SK-N-SH treated with all-trans-retinoic acid at 6 μM for 48 hours (cell line): ENCODE measurements around the gene NAA38.

Experiments
- ATAC-seq: fragments of 200-7000 bp; cut with Tn5 transposase; 3 replicates; pipeline ENCODE4 v1.9.1; 2020; ENCODE audit warnings: mild to moderate bottlenecking, moderate library complexity
- ARNTL ChIP-seq: fragments of 450-650 bp; formaldehyde crosslinking; IDR thresholded peaks from 2 replicates; pipeline ENCODE4 v1.5.0; 2020; ENCODE audit warnings: low read depth, mild to moderate bottlenecking, moderate library complexity, borderline replicate concordance
- BACH2 ChIP-seq: fragments of 250-450 bp; sonication (Bioruptor Pico); IDR thresholded peaks from 2 replicates; pipeline ENCODE4 v1.9.0; 2021; ENCODE audit warnings: mild to moderate bottlenecking, borderline replicate concordance
- CSDC2 ChIP-seq: fragments of 250-450 bp; sonication (Bioruptor Pico); IDR thresholded peaks from 2 replicates; pipeline ENCODE4 v1.5.0; 2020; ENCODE audit warnings: mild to moderate bottlenecking, moderate library complexity
- ESRRG ChIP-seq: fragments of 250-450 bp; sonication (Bioruptor Pico); IDR thresholded peaks from 2 replicates; pipeline ENCODE4 v1.6.1; 2021; ENCODE audit warnings: mild to moderate bottlenecking
- GLIS3 ChIP-seq: fragments of 250-450 bp; sonication (Bioruptor Pico); IDR thresholded peaks from 2 replicates; pipeline ENCODE4 v1.5.0; 2020; ENCODE audit warnings: mild to moderate bottlenecking, moderate library complexity
- ISL1 ChIP-seq: fragments of 250-450 bp; sonication (Bioruptor Pico); IDR thresholded peaks from 2 replicates; pipeline ENCODE4 v2.1.2; 2022; ENCODE audit warnings: mild to moderate bottlenecking, moderate library complexity
- OSR1 ChIP-seq: fragments of 250-450 bp; sonication (Bioruptor Pico); IDR thresholded peaks from 2 replicates; pipeline ENCODE4 v1.8.0; 2022; ENCODE audit warnings: moderate library complexity, mild to moderate bottlenecking, inconsistent platforms
- PPARA ChIP-seq: fragments of 250-450 bp; sonication (Bioruptor Pico); IDR thresholded peaks from 2 replicates; pipeline ENCODE4 v1.5.0; 2020; ENCODE audit warnings: mild to moderate bottlenecking, borderline replicate concordance
- RARB ChIP-seq: fragments of 250-450 bp; sonication (Bioruptor Pico); IDR thresholded peaks from 2 replicates; pipeline ENCODE4 v1.8.0; 2021; ENCODE audit warnings: mild to moderate bottlenecking, moderate library complexity
- SNAI2 ChIP-seq: fragments of 250-450 bp; sonication (Bioruptor Pico); IDR thresholded peaks from 2 replicates; pipeline ENCODE4 v1.5.0; 2020; ENCODE audit warnings: mild to moderate bottlenecking, moderate library complexity
- TCF4 ChIP-seq: fragments of 250-450 bp; sonication (Bioruptor Pico); IDR thresholded peaks from 2 replicates; pipeline ENCODE4 v1.8.0; 2021; ENCODE audit warnings: mild to moderate bottlenecking, moderate library complexity, borderline replicate concordance
- TOX ChIP-seq: fragments of 250-450 bp; sonication (Bioruptor Pico); IDR thresholded peaks from 2 replicates; pipeline ENCODE4 v1.8.0; 2021; ENCODE audit warnings: mild to moderate bottlenecking, moderate library complexity, borderline replicate concordance
- ZC3H10 ChIP-seq: fragments of 250-450 bp; sonication (Bioruptor Pico); IDR thresholded peaks from 2 replicates; pipeline ENCODE4 v1.5.1; 2021; ENCODE audit warnings: mild to moderate bottlenecking, moderate library complexity
- ZFP30 ChIP-seq: fragments of 450-650 bp; formaldehyde crosslinking; IDR thresholded peaks from 2 replicates; pipeline ENCODE4 v1.5.0; 2022; ENCODE audit warnings: mild to moderate bottlenecking, moderate library complexity
- ZNF565 ChIP-seq: fragments of 450-650 bp; formaldehyde crosslinking; conservative IDR thresholded peaks from 2 replicates; pipeline ENCODE4 v1.5.0; 2020; ENCODE audit warnings: low read depth, mild to moderate bottlenecking, moderate library complexity
- ZNF8 ChIP-seq: fragments of 450-650 bp; formaldehyde crosslinking; IDR thresholded peaks from 2 replicates; pipeline ENCODE4 v1.5.0; 2020; ENCODE audit warnings: mild to moderate bottlenecking, moderate library complexity
- TF ChIP-seq, protein P1 (sequence below): fragments of 250-450 bp; sonication (Bioruptor Pico); IDR thresholded peaks from 2 replicates; pipeline ENCODE4 v1.5.1; 2021; ENCODE audit warnings: mild to moderate bottlenecking, moderate library complexity
- TF ChIP-seq, protein P2 (sequence below): fragments of 250-450 bp; sonication (Bioruptor Pico); IDR thresholded peaks from 2 replicates; pipeline ENCODE4 v1.5.0; 2020; ENCODE audit warnings: mild to moderate bottlenecking, moderate library complexity
- TF ChIP-seq, protein P3 (sequence below): fragments of 250-450 bp; sonication (Bioruptor Pico); IDR thresholded peaks from 2 replicates; pipeline ENCODE4 v1.5.1; 2020; ENCODE audit warnings: low read depth, mild to moderate bottlenecking, moderate library complexity
- TF ChIP-seq, protein P4 (sequence below): fragments of 250-450 bp; sonication (Bioruptor Pico); IDR thresholded peaks from 2 replicates; pipeline ENCODE4 v1.8.0; 2020; ENCODE audit warnings: mild to moderate bottlenecking, moderate library complexity, borderline replicate concordance
- TF ChIP-seq, protein P5 (sequence below): fragments of 250-450 bp; sonication (Bioruptor Pico); IDR thresholded peaks from 2 replicates; pipeline ENCODE4 v1.8.0; 2021; ENCODE audit warnings: low read depth, mild to moderate bottlenecking, moderate library complexity, borderline replicate concordance

Gene NAA38

DNA sequence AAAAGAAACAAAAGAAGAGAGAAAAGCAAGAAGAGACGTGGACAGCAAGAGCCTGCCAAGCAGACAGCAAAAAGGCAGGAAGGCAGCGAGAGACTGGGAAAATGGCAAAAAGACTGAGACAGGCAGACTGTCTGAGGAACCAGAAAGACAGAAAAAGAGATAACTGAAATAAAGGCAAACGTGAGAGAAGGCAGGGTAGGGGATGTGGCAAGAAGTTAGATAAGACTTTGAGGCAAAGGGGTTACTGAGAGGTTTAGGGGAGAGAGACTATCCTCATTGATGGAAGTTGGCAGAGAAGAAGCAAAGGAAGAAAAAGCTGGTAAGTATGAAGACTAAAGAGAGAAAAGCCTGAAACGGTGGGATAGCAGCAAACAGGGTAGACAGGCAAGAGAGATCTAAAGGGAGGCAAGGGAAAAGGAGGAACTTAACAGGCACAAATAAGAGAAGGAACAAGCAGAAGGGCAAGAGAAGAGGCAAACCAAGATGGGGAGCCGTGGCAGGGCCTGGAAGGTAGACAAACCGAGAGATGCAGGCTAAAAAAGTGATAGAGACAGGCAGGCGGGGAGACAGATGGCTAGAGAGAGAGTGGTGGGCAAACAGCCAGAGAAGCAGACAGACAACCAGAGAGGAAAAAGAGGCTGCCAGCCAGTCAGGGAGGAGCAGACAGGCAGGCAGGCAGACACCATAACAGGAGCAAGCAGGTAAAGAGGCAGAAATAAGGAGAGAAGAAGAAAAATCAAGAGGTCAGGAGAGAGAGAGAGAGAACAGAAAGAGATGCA lies 24.1 kb upstream of the NAA38 start:
- no peak for TF ChIP-seq TOX (CRISPR knock-in tag)
- TF ChIP-seq BACH2 (CRISPR knock-in tag), result no peak
- TF ChIP-seq ZNF8 (CRISPR knock-in tag), result no peak
- TF ChIP-seq, protein P1, sequence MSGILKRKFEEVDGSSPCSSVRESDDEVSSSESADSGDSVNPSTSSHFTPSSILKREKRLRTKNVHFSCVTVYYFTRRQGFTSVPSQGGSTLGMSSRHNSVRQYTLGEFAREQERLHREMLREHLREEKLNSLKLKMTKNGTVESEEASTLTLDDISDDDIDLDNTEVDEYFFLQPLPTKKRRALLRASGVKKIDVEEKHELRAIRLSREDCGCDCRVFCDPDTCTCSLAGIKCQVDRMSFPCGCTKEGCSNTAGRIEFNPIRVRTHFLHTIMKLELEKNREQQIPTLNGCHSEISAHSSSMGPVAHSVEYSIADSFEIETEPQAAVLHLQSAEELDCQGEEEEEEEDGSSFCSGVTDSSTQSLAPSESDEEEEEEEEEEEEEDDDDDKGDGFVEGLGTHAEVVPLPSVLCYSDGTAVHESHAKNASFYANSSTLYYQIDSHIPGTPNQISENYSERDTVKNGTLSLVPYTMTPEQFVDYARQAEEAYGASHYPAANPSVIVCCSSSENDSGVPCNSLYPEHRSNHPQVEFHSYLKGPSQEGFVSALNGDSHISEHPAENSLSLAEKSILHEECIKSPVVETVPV (CRISPR knock-in tag), result no peak
- TF ChIP-seq, protein P2, sequence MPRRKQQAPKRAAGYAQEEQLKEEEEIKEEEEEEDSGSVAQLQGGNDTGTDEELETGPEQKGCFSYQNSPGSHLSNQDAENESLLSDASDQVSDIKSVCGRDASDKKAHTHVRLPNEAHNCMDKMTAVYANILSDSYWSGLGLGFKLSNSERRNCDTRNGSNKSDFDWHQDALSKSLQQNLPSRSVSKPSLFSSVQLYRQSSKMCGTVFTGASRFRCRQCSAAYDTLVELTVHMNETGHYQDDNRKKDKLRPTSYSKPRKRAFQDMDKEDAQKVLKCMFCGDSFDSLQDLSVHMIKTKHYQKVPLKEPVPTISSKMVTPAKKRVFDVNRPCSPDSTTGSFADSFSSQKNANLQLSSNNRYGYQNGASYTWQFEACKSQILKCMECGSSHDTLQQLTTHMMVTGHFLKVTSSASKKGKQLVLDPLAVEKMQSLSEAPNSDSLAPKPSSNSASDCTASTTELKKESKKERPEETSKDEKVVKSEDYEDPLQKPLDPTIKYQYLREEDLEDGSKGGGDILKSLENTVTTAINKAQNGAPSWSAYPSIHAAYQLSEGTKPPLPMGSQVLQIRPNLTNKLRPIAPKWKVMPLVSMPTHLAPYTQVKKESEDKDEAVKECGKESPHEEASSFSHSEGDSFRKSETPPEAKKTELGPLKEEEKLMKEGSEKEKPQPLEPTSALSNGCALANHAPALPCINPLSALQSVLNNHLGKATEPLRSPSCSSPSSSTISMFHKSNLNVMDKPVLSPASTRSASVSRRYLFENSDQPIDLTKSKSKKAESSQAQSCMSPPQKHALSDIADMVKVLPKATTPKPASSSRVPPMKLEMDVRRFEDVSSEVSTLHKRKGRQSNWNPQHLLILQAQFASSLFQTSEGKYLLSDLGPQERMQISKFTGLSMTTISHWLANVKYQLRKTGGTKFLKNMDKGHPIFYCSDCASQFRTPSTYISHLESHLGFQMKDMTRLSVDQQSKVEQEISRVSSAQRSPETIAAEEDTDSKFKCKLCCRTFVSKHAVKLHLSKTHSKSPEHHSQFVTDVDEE, result no peak
- no peak for TF ChIP-seq ISL1 (CRISPR knock-in tag)
- TF ChIP-seq OSR1 (CRISPR knock-in tag), result no peak
- TF ChIP-seq GLIS3 (CRISPR knock-in tag), result no peak
- TF ChIP-seq ARNTL (CRISPR knock-in tag), result no peak
- no peak for TF ChIP-seq ZFP30 (CRISPR knock-in tag)
- TF ChIP-seq ZC3H10 (CRISPR knock-in tag), result no peak
- TF ChIP-seq TCF4 (CRISPR knock-in tag), result no peak; the same call in 1 of the 2 replicates
- TF ChIP-seq PPARA (CRISPR knock-in tag), result no peak
- no peak for TF ChIP-seq ESRRG (CRISPR knock-in tag)
- TF ChIP-seq, protein P3, sequence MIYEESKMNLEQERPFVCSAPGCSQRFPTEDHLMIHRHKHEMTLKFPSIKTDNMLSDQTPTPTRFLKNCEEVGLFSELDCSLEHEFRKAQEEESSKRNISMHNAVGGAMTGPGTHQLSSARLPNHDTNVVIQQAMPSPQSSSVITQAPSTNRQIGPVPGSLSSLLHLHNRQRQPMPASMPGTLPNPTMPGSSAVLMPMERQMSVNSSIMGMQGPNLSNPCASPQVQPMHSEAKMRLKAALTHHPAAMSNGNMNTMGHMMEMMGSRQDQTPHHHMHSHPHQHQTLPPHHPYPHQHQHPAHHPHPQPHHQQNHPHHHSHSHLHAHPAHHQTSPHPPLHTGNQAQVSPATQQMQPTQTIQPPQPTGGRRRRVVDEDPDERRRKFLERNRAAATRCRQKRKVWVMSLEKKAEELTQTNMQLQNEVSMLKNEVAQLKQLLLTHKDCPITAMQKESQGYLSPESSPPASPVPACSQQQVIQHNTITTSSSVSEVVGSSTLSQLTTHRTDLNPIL, result no peak
- peak; percentile 32 for ATAC-seq

DNA sequence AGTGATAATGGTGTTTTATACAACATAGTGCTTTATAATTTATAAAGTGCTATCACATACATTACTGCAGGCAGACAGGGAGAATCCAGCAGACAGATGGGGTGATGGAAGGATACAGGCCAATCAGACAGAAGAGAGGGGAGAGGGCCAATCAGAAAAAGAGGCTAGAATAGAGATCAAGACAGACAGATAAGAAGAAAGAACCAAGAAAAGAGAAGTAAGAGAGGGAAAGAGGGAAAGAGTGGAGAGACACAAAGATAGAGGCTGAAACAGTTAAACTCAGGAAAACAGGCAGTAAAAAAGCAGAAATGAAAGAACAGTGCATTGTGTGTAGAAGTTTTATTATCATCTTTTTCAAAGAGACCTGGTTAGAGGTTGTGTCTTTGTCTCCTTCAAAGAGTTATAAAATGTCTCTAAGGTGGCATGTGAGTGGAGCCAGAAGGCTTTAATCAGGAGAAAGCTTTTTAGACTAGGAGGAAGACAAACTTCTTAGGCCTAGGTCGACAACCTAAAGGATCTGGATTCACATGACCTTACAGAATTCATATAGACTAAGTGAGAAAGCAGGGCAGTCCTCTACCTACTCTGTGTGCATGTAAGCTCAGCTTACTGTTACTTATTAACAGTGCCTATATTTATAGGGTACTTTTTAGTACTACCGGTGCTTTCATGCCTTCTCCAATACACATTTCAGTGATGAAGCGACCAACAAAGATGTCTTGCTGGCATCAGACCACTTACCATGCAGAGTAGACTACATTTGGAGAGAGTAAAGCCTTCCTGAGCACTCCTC lies 22.9 kb upstream of the NAA38 start:
- no peak for ATAC-seq
- no peak for TF ChIP-seq ESRRG (CRISPR knock-in tag)
- TF ChIP-seq, protein P4, sequence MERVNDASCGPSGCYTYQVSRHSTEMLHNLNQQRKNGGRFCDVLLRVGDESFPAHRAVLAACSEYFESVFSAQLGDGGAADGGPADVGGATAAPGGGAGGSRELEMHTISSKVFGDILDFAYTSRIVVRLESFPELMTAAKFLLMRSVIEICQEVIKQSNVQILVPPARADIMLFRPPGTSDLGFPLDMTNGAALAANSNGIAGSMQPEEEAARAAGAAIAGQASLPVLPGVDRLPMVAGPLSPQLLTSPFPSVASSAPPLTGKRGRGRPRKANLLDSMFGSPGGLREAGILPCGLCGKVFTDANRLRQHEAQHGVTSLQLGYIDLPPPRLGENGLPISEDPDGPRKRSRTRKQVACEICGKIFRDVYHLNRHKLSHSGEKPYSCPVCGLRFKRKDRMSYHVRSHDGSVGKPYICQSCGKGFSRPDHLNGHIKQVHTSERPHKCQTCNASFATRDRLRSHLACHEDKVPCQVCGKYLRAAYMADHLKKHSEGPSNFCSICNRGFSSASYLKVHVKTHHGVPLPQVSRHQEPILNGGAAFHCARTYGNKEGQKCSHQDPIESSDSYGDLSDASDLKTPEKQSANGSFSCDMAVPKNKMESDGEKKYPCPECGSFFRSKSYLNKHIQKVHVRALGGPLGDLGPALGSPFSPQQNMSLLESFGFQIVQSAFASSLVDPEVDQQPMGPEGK (CRISPR knock-in tag), result no peak
- no peak for TF ChIP-seq ZFP30 (CRISPR knock-in tag)
- TF ChIP-seq ZNF8 (CRISPR knock-in tag), result no peak
- TF ChIP-seq PPARA (CRISPR knock-in tag), result no peak
- no peak for TF ChIP-seq GLIS3 (CRISPR knock-in tag)
- no peak for TF ChIP-seq TOX (CRISPR knock-in tag)
- TF ChIP-seq TCF4 (CRISPR knock-in tag), result no peak
- TF ChIP-seq CSDC2 (CRISPR knock-in tag), result no peak
- TF ChIP-seq, protein P5, sequence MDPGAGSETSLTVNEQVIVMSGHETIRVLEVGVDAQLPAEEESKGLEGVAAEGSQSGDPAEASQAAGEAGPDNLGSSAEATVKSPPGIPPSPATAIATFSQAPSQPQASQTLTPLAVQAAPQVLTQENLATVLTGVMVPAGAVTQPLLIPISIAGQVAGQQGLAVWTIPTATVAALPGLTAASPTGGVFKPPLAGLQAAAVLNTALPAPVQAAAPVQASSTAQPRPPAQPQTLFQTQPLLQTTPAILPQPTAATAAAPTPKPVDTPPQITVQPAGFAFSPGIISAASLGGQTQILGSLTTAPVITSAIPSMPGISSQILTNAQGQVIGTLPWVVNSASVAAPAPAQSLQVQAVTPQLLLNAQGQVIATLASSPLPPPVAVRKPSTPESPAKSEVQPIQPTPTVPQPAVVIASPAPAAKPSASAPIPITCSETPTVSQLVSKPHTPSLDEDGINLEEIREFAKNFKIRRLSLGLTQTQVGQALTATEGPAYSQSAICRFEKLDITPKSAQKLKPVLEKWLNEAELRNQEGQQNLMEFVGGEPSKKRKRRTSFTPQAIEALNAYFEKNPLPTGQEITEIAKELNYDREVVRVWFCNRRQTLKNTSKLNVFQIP, result no peak
- no peak for TF ChIP-seq SNAI2 (CRISPR knock-in tag)
- TF ChIP-seq ZNF565 (CRISPR knock-in tag), result no peak
- TF ChIP-seq, protein P1 (CRISPR knock-in tag), result no peak
- TF ChIP-seq RARB, result no peak
- TF ChIP-seq, protein P2, result no peak
- no peak for TF ChIP-seq BACH2 (CRISPR knock-in tag)
